OCI-LY7 (cell line): ENCODE measurements around the gene TTI1. TPM values are rescaled to one million over a fixed set of nuclear protein-coding genes. Genes with fewer than 3 reads are reported as not detected.

ENCODE experiments used
- BruUV-seq: library from RNA; stranded (reverse); fragments of 400-500 nt; replicated peaks from 2 replicates; lab custom pipeline; 2021; lab: Mats Ljungman, UMichigan
- CTCF ChIA-PET: fragments of 300-600 bp; sonication (Branson Sonifier 250); formaldehyde crosslinking; loops from one replicate; lab custom pipeline; 2022; ENCODE audit warnings: antibody characterized with exemption; ENCODE audit not compliant: unreplicated experiment; lab: Charles Lee
- POLR2A ChIA-PET: fragments of 300-600 bp; sonication (Branson Sonifier 250); formaldehyde crosslinking; loops from one replicate; lab custom pipeline; 2022; ENCODE audit warnings: antibody characterized with exemption; lab: Charles Lee
- DNase-seq: peaks from one replicate; pipeline ENCODE4 v3.0.0-alpha.2; 2015; ENCODE audit warnings: low spot score
- H2AFZ ChIP-seq: fragments of 200-600 bp; sonication (generic), shearing (Covaris generic); 2 replicates; pipeline ENCODE4 v1.6.1; 2014; ENCODE audit warnings: mild to moderate bottlenecking, antibody characterized with exemption, low read length, moderate library complexity
- H3K27ac ChIP-seq: fragments of 200-600 bp; sonication (generic); 2 replicates; pipeline ENCODE4 v1.5.1; 2014; ENCODE audit warnings: mixed run types, low read depth, mild to moderate bottlenecking, moderate library complexity, low read length, inconsistent platforms; ENCODE audit not compliant: poor library complexity, severe bottlenecking
- H3K36me3 ChIP-seq: fragments of 200-600 bp; sonication (generic); 2 replicates; pipeline ENCODE4 v1.6.1; 2014; ENCODE audit warnings: mild to moderate bottlenecking, antibody characterized with exemption, low read length, moderate library complexity, mixed read lengths; ENCODE audit not compliant: insufficient read depth
- H3K4me1 ChIP-seq: fragments of 200-600 bp; sonication (generic); 2 replicates; pipeline ENCODE4 v1.5.1; 2014; ENCODE audit warnings: mild to moderate bottlenecking, low read length; ENCODE audit not compliant: insufficient read depth, poor library complexity, severe bottlenecking
- H3K4me2 ChIP-seq: fragments of 200-600 bp; sonication (generic); 2 replicates; pipeline ENCODE4 v1.6.1; 2014; ENCODE audit warnings: mild to moderate bottlenecking, low read length
- H3K4me3 ChIP-seq: fragments of 200-600 bp; sonication (generic); 2 replicates; pipeline ENCODE4 v1.5.1; 2014; ENCODE audit warnings: mild to moderate bottlenecking, low read depth, low read length; ENCODE audit not compliant: poor library complexity, severe bottlenecking
- H3K79me2 ChIP-seq: fragments of 200-600 bp; sonication (generic); 2 replicates; pipeline ENCODE4 v1.6.1; 2016; ENCODE audit warnings: low read depth, mild to moderate bottlenecking, low read length, moderate library complexity, mixed read lengths; ENCODE audit not compliant: insufficient read depth
- H3K9me2 ChIP-seq: fragments of 200-600 bp; sonication (generic); 2 replicates; pipeline ENCODE4 v1.6.1; 2016; ENCODE audit warnings: mild to moderate bottlenecking, low read length, mixed read lengths; ENCODE audit not compliant: insufficient read depth
- H3K9me3 ChIP-seq: fragments of 200-600 bp; sonication (generic); 2 replicates; pipeline ENCODE4 v1.6.1; 2014; ENCODE audit warnings: mild to moderate bottlenecking, mixed run types, low read length, mixed read lengths
- H4K20me1 ChIP-seq: fragments of 200-600 bp; sonication (generic); 2 replicates; pipeline ENCODE4 v1.6.1; 2014; ENCODE audit warnings: mild to moderate bottlenecking, antibody characterized with exemption, low read length, moderate library complexity, mixed read lengths; ENCODE audit not compliant: insufficient read depth
- EZH2phosphoT487 ChIP-seq: fragments of 200-600 bp; sonication (generic); IDR thresholded peaks from 2 replicates; pipeline ENCODE4 v1.6.1; 2018; ENCODE audit warnings: low read depth, borderline replicate concordance, mild to moderate bottlenecking, mixed run types, antibody characterized with exemption, low read length, moderate library complexity, mixed read lengths
- intact Hi-C: fragments of 100-400 bp; cut with micrococcal nuclease; formaldehyde crosslinking; loops from one replicate; pipeline ENCODE4 v1.10.0; 2022; ENCODE audit not compliant: unreplicated experiment
- total RNA-seq, 2 experiments: library from RNA; depleted of rRNA in 1 of 2; stranded (reverse); fragments of >200 nt in 1 of 2; shearing (Covaris generic) in 1 of 2; gene quantifications; 2 replicates each; pipeline ENCODE4 v1.2.3, GENCODE V29; 2014 to 2022
- TF ChIP-seq, protein P1 (sequence below): fragments of 200-600 bp; sonication (generic); conservative IDR thresholded peaks from 2 replicates; pipeline ENCODE4 v1.5.1; 2014; ENCODE audit warnings: mild to moderate bottlenecking, antibody characterized with exemption, low read length, moderate library complexity, mixed read lengths

The TTI1 gene
- total RNA-seq, 2 experiments from 2014 or later, result 22.4 to 28.7 TPM

DNA sequence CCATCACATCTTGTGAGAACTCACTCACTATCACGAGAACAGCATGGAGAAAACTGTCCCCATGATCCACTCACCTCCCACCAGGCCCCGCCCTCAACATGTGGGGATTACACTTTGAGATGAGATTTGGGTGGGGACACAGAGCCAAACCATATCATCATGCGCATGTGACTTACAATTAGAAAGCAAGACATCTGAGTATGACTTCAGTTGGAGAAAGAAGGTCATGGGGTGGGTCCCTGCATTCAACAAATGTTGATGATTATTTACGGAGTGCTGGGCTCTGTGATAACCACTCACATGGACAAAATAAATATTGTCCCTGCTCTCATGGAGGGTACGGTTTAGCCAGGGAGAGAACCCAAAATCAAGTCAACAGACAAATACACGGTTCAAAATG is 92.4 kb downstream of the TTI1 start:
- H3K36me3 ChIP-seq, result no peaks in the 10 kb centered on the region
- no peak overlapping the region for H3K4me3 ChIP-seq
- H3K4me1 ChIP-seq, result peaks cover 4% of the 10 kb centered on the region
- TF ChIP-seq EZH2phosphoT487, result no peak
- TF ChIP-seq, protein P1, sequence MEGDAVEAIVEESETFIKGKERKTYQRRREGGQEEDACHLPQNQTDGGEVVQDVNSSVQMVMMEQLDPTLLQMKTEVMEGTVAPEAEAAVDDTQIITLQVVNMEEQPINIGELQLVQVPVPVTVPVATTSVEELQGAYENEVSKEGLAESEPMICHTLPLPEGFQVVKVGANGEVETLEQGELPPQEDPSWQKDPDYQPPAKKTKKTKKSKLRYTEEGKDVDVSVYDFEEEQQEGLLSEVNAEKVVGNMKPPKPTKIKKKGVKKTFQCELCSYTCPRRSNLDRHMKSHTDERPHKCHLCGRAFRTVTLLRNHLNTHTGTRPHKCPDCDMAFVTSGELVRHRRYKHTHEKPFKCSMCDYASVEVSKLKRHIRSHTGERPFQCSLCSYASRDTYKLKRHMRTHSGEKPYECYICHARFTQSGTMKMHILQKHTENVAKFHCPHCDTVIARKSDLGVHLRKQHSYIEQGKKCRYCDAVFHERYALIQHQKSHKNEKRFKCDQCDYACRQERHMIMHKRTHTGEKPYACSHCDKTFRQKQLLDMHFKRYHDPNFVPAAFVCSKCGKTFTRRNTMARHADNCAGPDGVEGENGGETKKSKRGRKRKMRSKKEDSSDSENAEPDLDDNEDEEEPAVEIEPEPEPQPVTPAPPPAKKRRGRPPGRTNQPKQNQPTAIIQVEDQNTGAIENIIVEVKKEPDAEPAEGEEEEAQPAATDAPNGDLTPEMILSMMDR, result no peak
- no peak for DNase-seq
- CTCF ChIA-PET, result no interaction called here
- no peaks in the 10 kb centered on the region for H4K20me1 ChIP-seq
- no peak overlapping the region for H3K4me2 ChIP-seq
- intact Hi-C loops, result no loop called here
- no peak overlapping the region for H2AFZ ChIP-seq
- H3K9me2 ChIP-seq, result no peaks in the 10 kb centered on the region
- POLR2A ChIA-PET, result no interaction called here
- no peaks in the 10 kb centered on the region for H3K9me3 ChIP-seq
- H3K27ac ChIP-seq, result no peak overlapping the region
- BruUV-seq, result no TSS peak
- H3K79me2 ChIP-seq, result no peaks in the 10 kb centered on the region

DNA sequence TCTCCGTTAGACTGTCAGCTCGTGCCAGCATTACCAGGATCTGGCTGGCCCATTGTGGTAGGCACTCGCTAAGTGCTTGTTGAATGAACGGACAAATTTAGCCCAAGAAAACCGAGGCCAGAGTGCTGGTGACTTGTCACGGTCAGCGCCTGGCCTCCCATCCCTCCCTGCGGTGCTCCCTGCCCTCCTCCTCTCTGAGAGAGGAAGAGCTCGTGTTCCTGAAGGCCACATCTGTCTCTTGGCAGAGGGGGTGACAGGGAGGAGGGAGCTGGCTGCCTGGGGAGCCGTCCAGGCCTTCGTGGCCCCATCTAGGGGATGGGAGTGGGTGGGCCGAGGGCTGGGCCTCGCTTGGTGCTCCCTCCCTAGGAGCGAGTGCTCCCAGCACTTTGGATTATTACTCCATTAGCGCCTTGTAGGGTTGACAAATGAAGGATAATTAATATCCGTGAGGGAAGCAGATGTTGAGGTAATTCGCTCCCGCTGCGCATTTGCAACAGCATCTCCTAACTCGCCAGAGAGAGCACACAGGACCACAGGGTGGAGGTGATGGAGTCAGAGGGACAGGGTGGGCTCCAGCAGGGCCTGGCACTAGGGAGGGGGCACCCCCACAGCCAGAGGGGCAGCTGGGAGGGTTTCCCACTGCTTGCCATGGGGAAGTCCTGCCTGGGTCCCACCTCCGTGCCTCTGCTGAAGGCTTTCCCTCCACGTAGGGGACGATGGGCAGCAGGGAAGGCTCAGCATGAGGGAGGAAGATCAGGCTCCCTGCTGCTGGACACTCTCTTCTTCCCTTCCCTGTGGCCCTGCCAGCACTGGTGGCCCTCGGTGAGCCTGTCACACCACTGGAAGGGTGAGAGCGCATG is 93.3 kb downstream of the TTI1 start:
- Histone ChIP-seq H3K4me1 (peaks cover 4% of the 10 kb centered on the region), H3K79me2 (no peaks in the 10 kb centered on the region), H3K4me2 (no peak overlapping the region), H2AFZ (no peak overlapping the region), H4K20me1 (no peaks in the 10 kb centered on the region), H3K4me3 (no peak overlapping the region), H3K27ac (no peak overlapping the region), H3K36me3 (no peaks in the 10 kb centered on the region), H3K9me2 (no peaks in the 10 kb centered on the region), H3K9me3 (no peaks in the 10 kb centered on the region)
- intact Hi-C loops, result no loop called here
- ChIA-PET CTCF (no interaction called here), POLR2A (no interaction called here)
- no TSS peak for BruUV-seq
- DNase-seq, result no peak
- TF ChIP-seq, protein P1, result no peak
- TF ChIP-seq EZH2phosphoT487, result no peak

DNA sequence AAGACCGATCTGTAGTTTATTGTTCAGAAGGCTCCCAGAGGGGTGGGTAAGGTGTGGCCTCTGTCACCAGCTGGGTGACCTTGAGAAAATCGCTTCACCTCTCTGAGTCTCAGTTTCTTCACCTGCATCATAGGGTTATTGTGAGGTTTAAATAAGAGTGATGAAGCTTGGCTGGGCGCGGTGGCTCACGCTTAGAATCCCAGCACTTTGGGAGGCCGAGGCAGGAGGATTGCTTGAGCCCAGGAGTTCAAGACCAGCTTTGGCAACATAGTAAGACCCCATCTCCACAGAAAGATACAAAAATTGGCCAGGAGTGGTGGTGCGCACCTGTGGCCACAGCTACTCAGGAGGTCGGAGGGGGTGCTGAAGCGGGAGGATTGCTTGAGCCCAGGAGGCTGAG is 94.3 kb downstream of the TTI1 start:
- Histone ChIP-seq H3K4me3 (no peak overlapping the region), H3K4me2 (no peak overlapping the region), H3K36me3 (no peaks in the 10 kb centered on the region), H3K4me1 (peaks cover 4% of the 10 kb centered on the region), H3K27ac (no peak overlapping the region), H2AFZ (no peak overlapping the region), H4K20me1 (no peaks in the 10 kb centered on the region), H3K79me2 (no peaks in the 10 kb centered on the region), H3K9me3 (no peaks in the 10 kb centered on the region), H3K9me2 (no peaks in the 10 kb centered on the region)
- ChIA-PET CTCF (no interaction called here), POLR2A (no interaction called here)
- DNase-seq, result no peak
- BruUV-seq, result no TSS peak
- intact Hi-C loops, result no loop called here
- TF ChIP-seq, protein P1, result no peak
- no peak for TF ChIP-seq EZH2phosphoT487
